SK-N-SH (cell line): ENCODE results near the gene CKAP2L. TPM values are rescaled to one million over a fixed set of nuclear protein-coding genes. Genes with fewer than 3 reads are reported as not detected.

Experiments
- CTCF ChIA-PET: fragments of 300-600, 350-600 bp; formaldehyde crosslinking; extraction: SDS; loops from one replicate; lab custom pipeline; 2021; lab: Yijun Ruan, JAX
- POLR2A ChIA-PET: fragments of 350-600 bp; sonication (Branson Sonifier 250); formaldehyde crosslinking; extraction: SDS; loops from one replicate; lab custom pipeline; 2020; ENCODE audit warnings: antibody characterized with exemption, inconsistent platforms; lab: Yijun Ruan, JAX
- DNase-seq: peaks from one replicate; pipeline ENCODE4 v3.0.0; 2012
- H2AFZ ChIP-seq: fragments of 200-600 bp; sonication (generic); 2 replicates; pipeline ENCODE4 v1.8.1; 2016; ENCODE audit warnings: antibody characterized with exemption, mild to moderate bottlenecking, low read depth
- H3F3A ChIP-seq: fragments of 200-600 bp; sonication (generic); replicated peaks from 2 replicates; pipeline ENCODE3; 2016; ENCODE audit warnings: antibody characterized with exemption, mild to moderate bottlenecking; ENCODE audit not compliant: insufficient read depth
- H3K27ac ChIP-seq, 2 experiments: fragments of 200-500 bp in 1 of 2; fragments of 200-600 bp in 1 of 2; sonication (Bioruptor generic) in 1 of 2; sonication (generic), shearing (Covaris generic) in 1 of 2; 2 replicates each; pipeline versions ENCODE4 v1.5.1 to v1.6.1; 2014 to 2016; ENCODE audit warnings: low read depth in 2 of 2, inconsistent platforms in 1 of 2, low read length in 1 of 2, mild to moderate bottlenecking in 1 of 2, mixed read lengths in 1 of 2
- H3K27me3 ChIP-seq: fragments of 200-600 bp; sonication (generic), shearing (Covaris generic); 2 replicates; pipeline ENCODE4 v1.6.1; 2016; ENCODE audit warnings: mixed run types; ENCODE audit not compliant: insufficient read depth
- H3K36me3 ChIP-seq, 2 experiments: fragments of 200-500 bp in 1 of 2; fragments of 200-600 bp in 1 of 2; sonication (Bioruptor generic) in 1 of 2; sonication (generic) in 1 of 2; replicated peaks in 1 of 2; 2 replicates each; pipeline versions ENCODE3 to v1.5.1; 2014 to 2016; ENCODE audit warnings: low read length in 1 of 2, mild to moderate bottlenecking in 1 of 2; ENCODE audit not compliant: insufficient read depth in 2 of 2, control insufficient read depth in 1 of 2
- H3K4me1 ChIP-seq, 2 experiments: fragments of 200-500 bp in 1 of 2; fragments of 200-600 bp in 1 of 2; sonication (Bioruptor generic) in 1 of 2; sonication (generic), shearing (Covaris generic) in 1 of 2; 2 replicates each; pipeline versions ENCODE4 v1.5.1 to v1.6.1; 2014 to 2016; ENCODE audit warnings: low read depth in 1 of 2, low read length in 1 of 2, mixed run types in 1 of 2; ENCODE audit not compliant: insufficient read depth in 2 of 2, control insufficient read depth in 1 of 2
- H3K4me2 ChIP-seq: fragments of 200-600 bp; sonication (generic), shearing (Covaris generic); 2 replicates; pipeline ENCODE4 v1.6.1; 2017; ENCODE audit warnings: mixed run types
- H3K4me3 ChIP-seq, 2 experiments: fragments of 200-500 bp in 1 of 2; fragments of 200-600 bp in 1 of 2; sonication (Bioruptor generic) in 1 of 2; sonication (generic), shearing (Covaris generic) in 1 of 2; 2 replicates each; pipeline versions ENCODE4 v1.5.1 to v1.8.1; 2014 to 2016; ENCODE audit warnings: low read depth in 2 of 2, inconsistent platforms in 1 of 2, low read length in 1 of 2, mild to moderate bottlenecking in 1 of 2, mixed read lengths in 1 of 2, moderate library complexity in 1 of 2
- H3K79me2 ChIP-seq: fragments of 200-600 bp; sonication (generic); 2 replicates; pipeline ENCODE4 v1.8.1; 2017; ENCODE audit warnings: mild to moderate bottlenecking; ENCODE audit not compliant: insufficient read depth
- H3K9ac ChIP-seq: fragments of 200-600 bp; sonication (generic); 2 replicates; pipeline ENCODE4 v1.6.1; 2017; ENCODE audit warnings: mixed run types
- H3K9me2 ChIP-seq: fragments of 200-600 bp; sonication (generic); 2 replicates; pipeline ENCODE4 v1.6.1; 2017; ENCODE audit warnings: mixed run types
- H3K9me3 ChIP-seq: fragments of 200-600 bp; sonication (generic); 2 replicates; pipeline ENCODE4 v1.6.1; 2017; ENCODE audit warnings: mixed run types, mild to moderate bottlenecking, moderate library complexity
- H4K20me1 ChIP-seq: fragments of 200-600 bp; sonication (generic); 2 replicates; pipeline ENCODE4 v1.6.1; 2017; ENCODE audit warnings: mild to moderate bottlenecking, mixed run types; ENCODE audit not compliant: insufficient read depth
- CHD2 ChIP-seq: fragments of 150-350 bp; IDR thresholded peaks from 2 replicates; pipeline ENCODE4 v1.6.1; 2018; ENCODE audit warnings: low read length; ENCODE audit not compliant: partially characterized antibody
- EZH2phosphoT487 ChIP-seq: fragments of 200-600 bp; sonication (generic); IDR thresholded peaks from 2 replicates; pipeline ENCODE4 v1.6.1; 2017; ENCODE audit warnings: low read depth, mixed run types, mild to moderate bottlenecking, antibody characterized with exemption, moderate library complexity, borderline replicate concordance
- FOXJ3 ChIP-seq: sonication (generic); formaldehyde crosslinking; IDR thresholded peaks from 2 replicates; pipeline ENCODE4 v1.5.1; 2020; ENCODE audit warnings: mild to moderate bottlenecking, missing genetic modification reagents
- GATA2 ChIP-seq: sonication (generic); formaldehyde crosslinking; IDR thresholded peaks from 2 replicates; pipeline ENCODE4 v1.5.0; 2020; ENCODE audit warnings: mild to moderate bottlenecking, missing genetic modification reagents
- JUND ChIP-seq: IDR thresholded peaks from 2 replicates; pipeline ENCODE4 v1.4.0; 2012
- POLR2AphosphoS5 ChIP-seq: IDR thresholded peaks from 2 replicates; pipeline ENCODE4 v1.6.1; 2012; ENCODE audit warnings: low read depth, low read length
- RCOR1 ChIP-seq: fragments of 150-350 bp; IDR thresholded peaks from 2 replicates; pipeline ENCODE4 v1.6.1; 2017; ENCODE audit warnings: antibody characterized with exemption, low read length
- RXRA ChIP-seq: IDR thresholded peaks from 2 replicates; pipeline ENCODE4 v1.4.0; 2012; ENCODE audit warnings: low read depth, mild to moderate bottlenecking, borderline replicate concordance
- SIN3A ChIP-seq: IDR thresholded peaks from 2 replicates; pipeline ENCODE4 v1.6.1; 2012; ENCODE audit warnings: low read depth, mild to moderate bottlenecking, low read length, moderate library complexity, borderline replicate concordance
- TAF1 ChIP-seq: IDR thresholded peaks from 2 replicates; pipeline ENCODE4 v1.6.1; 2012; ENCODE audit warnings: low read depth, mild to moderate bottlenecking, low read length, moderate library complexity, borderline replicate concordance
- TCF12 ChIP-seq: IDR thresholded peaks from 2 replicates; pipeline ENCODE4 v1.4.0; 2012
- TEAD4 ChIP-seq: IDR thresholded peaks from 2 replicates; pipeline ENCODE4 v1.4.0; 2012; ENCODE audit warnings: mild to moderate bottlenecking, borderline replicate concordance; ENCODE audit not compliant: insufficient read depth
- YY1 ChIP-seq: IDR thresholded peaks from 2 replicates; pipeline ENCODE4 v1.4.0; 2012; ENCODE audit warnings: low read depth, mild to moderate bottlenecking
- WGBS: methylation state at CpG from one replicate; pipeline ENCODE4 v1.1.6; 2017; ENCODE audit warnings: low lambda C conversion rate; 5-methylcytosine and 5-hydroxymethylcytosine counted together
- polyA plus RNA-seq, 3 experiments: library from polyadenylated mRNA; depleted of rRNA; stranded (reverse); fragments of >200 nt; gene quantifications; 2 replicates each; pipeline ENCODE4 v1.2.3, GENCODE V29; 2012
- TF ChIP-seq, protein P1 (sequence below): fragments of 150-350 bp; IDR thresholded peaks from 2 replicates; pipeline ENCODE4 v1.6.1; 2016; ENCODE audit warnings: mild to moderate bottlenecking, low read depth, low read length
- TF ChIP-seq, protein P2 (sequence below): IDR thresholded peaks from 2 replicates; pipeline ENCODE4 v1.4.0; 2012; ENCODE audit warnings: low read depth
- TF ChIP-seq, protein P3 (sequence below): IDR thresholded peaks from 2 replicates; pipeline ENCODE4; 2012
- TF ChIP-seq, protein P4 (sequence below): IDR thresholded peaks from 2 replicates; pipeline ENCODE4 v1.6.1; 2012; ENCODE audit warnings: mild to moderate bottlenecking, low read depth, low read length, moderate library complexity
- TF ChIP-seq, protein P5 (sequence below): IDR thresholded peaks from 2 replicates; pipeline ENCODE4 v1.4.0; 2012; ENCODE audit warnings: low read depth, borderline replicate concordance

Gene CKAP2L
- polyA plus RNA-seq, 1 of the 3 experiments (the other 2 are of a cell fraction), result 2.9 TPM

DNA sequence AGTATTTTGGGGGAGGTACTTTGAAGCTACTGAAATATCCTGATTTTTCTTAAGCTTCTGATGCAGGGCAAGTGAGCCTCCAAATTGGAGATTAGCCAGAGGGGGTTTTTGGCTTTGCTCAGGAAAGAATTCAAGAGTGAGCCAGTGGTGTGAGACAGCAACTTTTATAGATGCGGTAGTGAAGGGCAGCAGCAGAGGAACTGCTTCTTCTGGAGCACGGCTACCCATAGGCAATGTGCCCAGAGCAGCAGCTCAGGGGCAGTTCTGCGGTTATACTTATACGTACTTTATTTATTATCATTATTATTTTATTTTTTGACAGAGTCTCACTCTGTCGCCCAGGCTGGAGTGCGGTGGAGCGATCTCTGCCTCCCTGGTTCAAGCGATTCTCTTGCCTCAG, 63.4 kb downstream of the CKAP2L start:
- Histone ChIP-seq H3K27ac (no peak overlapping the region), H3K4me1 (no peaks in the 10 kb centered on the region), H4K20me1 (no peaks in the 10 kb centered on the region), H3K9me2 (no peaks in the 10 kb centered on the region), H2AFZ (no peak overlapping the region), H3F3A (peaks cover 4% of the 10 kb centered on the region), H3K9ac (no peak overlapping the region), H3K4me2 (no peak overlapping the region), H3K4me3 (no peak overlapping the region), H3K36me3 (no peaks in the 10 kb centered on the region), H3K9me3 (no peaks in the 10 kb centered on the region), H3K27me3 (no peaks in the 10 kb centered on the region), H3K79me2 (no peaks in the 10 kb centered on the region)
- TF ChIP-seq YY1, result no peak
- no peak for TF ChIP-seq RCOR1
- TF ChIP-seq, protein P1, sequence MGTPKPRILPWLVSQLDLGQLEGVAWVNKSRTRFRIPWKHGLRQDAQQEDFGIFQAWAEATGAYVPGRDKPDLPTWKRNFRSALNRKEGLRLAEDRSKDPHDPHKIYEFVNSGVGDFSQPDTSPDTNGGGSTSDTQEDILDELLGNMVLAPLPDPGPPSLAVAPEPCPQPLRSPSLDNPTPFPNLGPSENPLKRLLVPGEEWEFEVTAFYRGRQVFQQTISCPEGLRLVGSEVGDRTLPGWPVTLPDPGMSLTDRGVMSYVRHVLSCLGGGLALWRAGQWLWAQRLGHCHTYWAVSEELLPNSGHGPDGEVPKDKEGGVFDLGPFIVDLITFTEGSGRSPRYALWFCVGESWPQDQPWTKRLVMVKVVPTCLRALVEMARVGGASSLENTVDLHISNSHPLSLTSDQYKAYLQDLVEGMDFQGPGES, result no peak
- no peak for TF ChIP-seq TEAD4
- no peak for TF ChIP-seq FOXJ3 (CRISPR knock-in tag)
- TF ChIP-seq EZH2phosphoT487, result no peak
- TF ChIP-seq POLR2AphosphoS5, result no peak
- TF ChIP-seq, protein P2, sequence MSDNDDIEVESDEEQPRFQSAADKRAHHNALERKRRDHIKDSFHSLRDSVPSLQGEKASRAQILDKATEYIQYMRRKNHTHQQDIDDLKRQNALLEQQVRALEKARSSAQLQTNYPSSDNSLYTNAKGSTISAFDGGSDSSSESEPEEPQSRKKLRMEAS, result no peak
- WGBS, result 96% methylated on average over 8 of the region's 8 CpGs
- CTCF ChIA-PET, result interaction anchor here (1.0 to 2.2 kb wide), 2 partner anchors 26 to 83 kb away, joined by 3 to 8 read pairs; partner anchors contain the start of gene IL1A
- no peak for DNase-seq
- POLR2A ChIA-PET, result no interaction called here

DNA sequence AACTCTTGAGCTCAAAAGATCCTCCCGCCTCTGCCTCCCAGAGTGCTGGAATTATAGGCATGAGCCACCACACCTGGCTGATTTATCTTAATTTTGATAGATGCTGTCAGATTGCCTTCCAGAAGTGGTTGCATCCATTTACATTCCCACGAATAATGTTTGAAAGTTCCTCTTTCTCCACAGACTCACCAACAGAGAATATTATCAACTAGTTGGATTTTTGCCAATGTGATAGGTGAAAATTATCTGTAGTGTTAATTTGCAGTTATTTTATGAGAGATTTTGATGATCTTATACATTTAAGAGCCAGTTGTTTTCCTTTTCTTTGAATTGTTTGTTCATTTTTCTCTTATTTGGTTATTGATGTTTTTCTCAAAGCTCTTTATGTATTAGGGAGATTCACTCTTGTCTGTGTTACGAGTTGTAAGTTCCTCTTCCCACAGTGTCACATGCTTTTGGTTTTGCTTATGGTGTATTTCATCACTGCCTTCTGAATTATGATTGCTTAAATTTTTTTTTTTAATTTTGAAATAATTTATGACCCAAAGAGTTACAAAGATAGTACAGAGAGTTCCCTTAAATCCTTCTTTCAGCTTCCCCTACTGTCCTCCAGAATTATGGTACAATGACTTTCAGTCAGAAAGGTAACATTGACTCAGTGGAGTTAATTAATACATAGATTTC, 64.3 kb downstream of the CKAP2L start:
- H3F3A ChIP-seq, result peaks cover 4% of the 10 kb centered on the region
- ChIA-PET POLR2A (no interaction called here), CTCF (interaction anchor here (0.6 to 2.2 kb wide), 5 partner anchors 9 to 100 kb away, joined by 3 to 9 read pairs (median 3); no protein-coding TSS in a partner anchor)
- H3K4me2 ChIP-seq, result no peak overlapping the region
- H3K4me1 ChIP-seq, result no peaks in the 10 kb centered on the region
- WGBS, result 68% methylated on average over 3 of the region's 3 CpGs
- no peaks in the 10 kb centered on the region for H3K36me3 ChIP-seq
- H3K79me2 ChIP-seq, result no peaks in the 10 kb centered on the region
- H2AFZ ChIP-seq, result no peak overlapping the region
- H3K27ac ChIP-seq, result no peak overlapping the region
- no peaks in the 10 kb centered on the region for H4K20me1 ChIP-seq
- no peaks in the 10 kb centered on the region for H3K27me3 ChIP-seq
- DNase-seq, result no peak
- H3K4me3 ChIP-seq, result no peak overlapping the region
- H3K9me3 ChIP-seq, result no peaks in the 10 kb centered on the region
- no peak overlapping the region for H3K9ac ChIP-seq
- no peaks in the 10 kb centered on the region for H3K9me2 ChIP-seq
- TF ChIP-seq YY1, result no peak
- TF ChIP-seq, protein P3, sequence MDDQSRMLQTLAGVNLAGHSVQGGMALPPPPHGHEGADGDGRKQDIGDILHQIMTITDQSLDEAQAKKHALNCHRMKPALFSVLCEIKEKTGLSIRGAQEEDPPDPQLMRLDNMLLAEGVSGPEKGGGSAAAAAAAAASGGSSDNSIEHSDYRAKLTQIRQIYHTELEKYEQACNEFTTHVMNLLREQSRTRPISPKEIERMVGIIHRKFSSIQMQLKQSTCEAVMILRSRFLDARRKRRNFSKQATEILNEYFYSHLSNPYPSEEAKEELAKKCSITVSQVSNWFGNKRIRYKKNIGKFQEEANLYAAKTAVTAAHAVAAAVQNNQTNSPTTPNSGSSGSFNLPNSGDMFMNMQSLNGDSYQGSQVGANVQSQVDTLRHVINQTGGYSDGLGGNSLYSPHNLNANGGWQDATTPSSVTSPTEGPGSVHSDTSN, result no peak
- no peak for TF ChIP-seq RCOR1
- TF ChIP-seq, protein P4, sequence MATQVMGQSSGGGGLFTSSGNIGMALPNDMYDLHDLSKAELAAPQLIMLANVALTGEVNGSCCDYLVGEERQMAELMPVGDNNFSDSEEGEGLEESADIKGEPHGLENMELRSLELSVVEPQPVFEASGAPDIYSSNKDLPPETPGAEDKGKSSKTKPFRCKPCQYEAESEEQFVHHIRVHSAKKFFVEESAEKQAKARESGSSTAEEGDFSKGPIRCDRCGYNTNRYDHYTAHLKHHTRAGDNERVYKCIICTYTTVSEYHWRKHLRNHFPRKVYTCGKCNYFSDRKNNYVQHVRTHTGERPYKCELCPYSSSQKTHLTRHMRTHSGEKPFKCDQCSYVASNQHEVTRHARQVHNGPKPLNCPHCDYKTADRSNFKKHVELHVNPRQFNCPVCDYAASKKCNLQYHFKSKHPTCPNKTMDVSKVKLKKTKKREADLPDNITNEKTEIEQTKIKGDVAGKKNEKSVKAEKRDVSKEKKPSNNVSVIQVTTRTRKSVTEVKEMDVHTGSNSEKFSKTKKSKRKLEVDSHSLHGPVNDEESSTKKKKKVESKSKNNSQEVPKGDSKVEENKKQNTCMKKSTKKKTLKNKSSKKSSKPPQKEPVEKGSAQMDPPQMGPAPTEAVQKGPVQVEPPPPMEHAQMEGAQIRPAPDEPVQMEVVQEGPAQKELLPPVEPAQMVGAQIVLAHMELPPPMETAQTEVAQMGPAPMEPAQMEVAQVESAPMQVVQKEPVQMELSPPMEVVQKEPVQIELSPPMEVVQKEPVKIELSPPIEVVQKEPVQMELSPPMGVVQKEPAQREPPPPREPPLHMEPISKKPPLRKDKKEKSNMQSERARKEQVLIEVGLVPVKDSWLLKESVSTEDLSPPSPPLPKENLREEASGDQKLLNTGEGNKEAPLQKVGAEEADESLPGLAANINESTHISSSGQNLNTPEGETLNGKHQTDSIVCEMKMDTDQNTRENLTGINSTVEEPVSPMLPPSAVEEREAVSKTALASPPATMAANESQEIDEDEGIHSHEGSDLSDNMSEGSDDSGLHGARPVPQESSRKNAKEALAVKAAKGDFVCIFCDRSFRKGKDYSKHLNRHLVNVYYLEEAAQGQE, result no peak
- TF ChIP-seq JUND, result no peak
- no peak for TF ChIP-seq TEAD4
- no peak for TF ChIP-seq TCF12
- TF ChIP-seq CHD2, result no peak
- TF ChIP-seq RXRA, result no peak
- TF ChIP-seq, protein P5, sequence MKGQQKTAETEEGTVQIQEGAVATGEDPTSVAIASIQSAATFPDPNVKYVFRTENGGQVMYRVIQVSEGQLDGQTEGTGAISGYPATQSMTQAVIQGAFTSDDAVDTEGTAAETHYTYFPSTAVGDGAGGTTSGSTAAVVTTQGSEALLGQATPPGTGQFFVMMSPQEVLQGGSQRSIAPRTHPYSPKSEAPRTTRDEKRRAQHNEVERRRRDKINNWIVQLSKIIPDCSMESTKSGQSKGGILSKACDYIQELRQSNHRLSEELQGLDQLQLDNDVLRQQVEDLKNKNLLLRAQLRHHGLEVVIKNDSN, result no peak
- TF ChIP-seq SIN3A, result no peak
- no peak for TF ChIP-seq POLR2AphosphoS5
- no peak for TF ChIP-seq TAF1
- no peak for TF ChIP-seq GATA2 (CRISPR knock-in tag)
- TF ChIP-seq, protein P1, result no peak
